Bone marrow (tissue), 2 donors: Measurements from ENCODE around the gene TRPC4.

Experiments used
- DNase-seq, 2 donors: peaks; one replicate each; lab custom pipeline; 2025; lab: John Stamatoyannopoulos, UW

The TRPC4 gene

GRCh38 chr13:37716420-37717195 lies 153.0 kb downstream of the TRPC4 start:
- no peak for DNase-seq

GRCh38 chr13:37715606-37716015 lies 154.0 kb downstream of the TRPC4 start:
- DNase-seq, result no peak

- DNase-seq, result no peak
Observed at GRCh38 chr13:37709318-37709717, 160.3 kb downstream of the TRPC4 start.

GRCh38 chr13:37707739-37708500 lies 161.7 kb downstream of the TRPC4 start:
- DNase-seq, result no peak

GRCh38 chr13:37706041-37706440 lies 163.5 kb downstream of the TRPC4 start:
- DNase-seq, result no peak

- no peak for DNase-seq
Observed at GRCh38 chr13:37701972-37702371, 167.6 kb downstream of the TRPC4 start.

- no peak for DNase-seq
Observed at GRCh38 chr13:37701306-37701705, 168.3 kb downstream of the TRPC4 start.

GRCh38 chr13:37700887-37701286 lies 168.7 kb downstream of the TRPC4 start:
- DNase-seq, result no peak

GRCh38 chr13:37695200-37695599 lies 174.4 kb downstream of the TRPC4 start:
- DNase-seq, result no peak

- DNase-seq, result no peak
Observed at GRCh38 chr13:37690361-37690760, 179.2 kb downstream of the TRPC4 start.

- no peak for DNase-seq
Observed at GRCh38 chr13:37686501-37686900, 183.1 kb downstream of the TRPC4 start.

GRCh38 chr13:37685206-37685605 lies 184.4 kb downstream of the TRPC4 start:
- no peak for DNase-seq

- DNase-seq, result no peak
Observed at GRCh38 chr13:37682496-37682895, 187.1 kb downstream of the TRPC4 start.

- DNase-seq, result no peak
Observed at GRCh38 chr13:37681281-37682032, 188.1 kb downstream of the TRPC4 start.

- DNase-seq, result no peak
Observed at GRCh38 chr13:37680137-37680536, 189.4 kb downstream of the TRPC4 start.

GRCh38 chr13:37679043-37679442 lies 190.5 kb downstream of the TRPC4 start:
- no peak for DNase-seq

- DNase-seq, result no peak
Observed at GRCh38 chr13:37669845-37670244, 199.7 kb downstream of the TRPC4 start.

- DNase-seq, result no peak
Observed at GRCh38 chr13:37667702-37668101, 201.9 kb downstream of the TRPC4 start.

GRCh38 chr13:37666036-37666435 lies 203.5 kb downstream of the TRPC4 start:
- DNase-seq, result no peak

GRCh38 chr13:37665420-37665819 lies 204.2 kb downstream of the TRPC4 start:
- no peak for DNase-seq

GRCh38 chr13:37663724-37664123 lies 205.8 kb downstream of the TRPC4 start:
- no peak for DNase-seq

GRCh38 chr13:37662624-37663023 lies 206.9 kb downstream of the TRPC4 start:
- DNase-seq, result no peak

- DNase-seq, result no peak
Observed at GRCh38 chr13:37657956-37658355, 211.6 kb downstream of the TRPC4 start.
